ENCODE data around the gene PER2.

DNA sequence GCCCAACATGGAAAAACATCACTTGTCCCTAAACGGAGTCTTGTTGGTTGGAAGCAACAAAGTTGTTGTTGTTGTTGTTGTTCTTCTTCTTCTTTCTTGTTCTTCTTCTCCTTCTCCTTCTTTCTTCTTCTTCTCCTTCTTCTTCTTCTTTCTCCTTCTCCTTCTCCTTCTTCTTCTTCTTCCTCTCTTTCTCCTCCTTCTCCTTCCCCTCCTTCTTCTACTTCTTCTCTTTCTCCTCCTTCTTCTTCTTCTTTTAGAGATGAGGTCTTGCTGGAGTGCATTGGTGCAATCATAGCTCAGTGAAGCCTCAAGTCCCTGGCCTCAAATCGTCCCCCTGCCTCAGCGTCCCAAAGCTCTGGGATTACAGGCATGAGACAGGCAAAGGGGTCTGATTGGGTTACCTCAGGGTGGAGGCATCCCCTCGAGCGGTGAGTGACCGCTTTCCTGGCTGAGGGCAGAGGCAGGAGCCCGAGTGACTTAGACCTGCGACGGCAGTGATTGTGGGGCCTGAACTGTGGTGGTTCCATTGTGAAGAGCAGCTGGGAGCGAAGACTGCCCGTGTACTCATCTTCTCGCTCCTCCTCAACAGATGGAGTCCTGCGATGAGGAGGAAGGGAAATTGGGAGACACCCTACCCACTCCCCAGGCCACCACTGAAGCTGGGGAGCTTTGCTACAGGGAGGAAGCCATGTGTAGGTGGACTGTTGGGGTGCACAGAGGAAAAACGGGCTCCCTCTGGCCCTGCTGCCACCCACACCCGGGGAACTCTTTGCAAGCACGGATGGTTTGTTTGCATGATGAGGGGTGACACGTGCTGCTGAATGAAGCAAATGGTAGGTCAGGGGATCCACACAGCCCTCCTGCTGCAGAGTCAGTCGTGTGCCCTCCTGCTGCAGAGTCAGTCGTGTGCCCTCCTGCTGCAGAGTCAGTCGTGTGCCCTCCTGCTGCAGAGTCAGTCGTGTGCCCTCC is 7.0 kb upstream of the PER2 start:
- TF ChIP-seq, protein P1, sequence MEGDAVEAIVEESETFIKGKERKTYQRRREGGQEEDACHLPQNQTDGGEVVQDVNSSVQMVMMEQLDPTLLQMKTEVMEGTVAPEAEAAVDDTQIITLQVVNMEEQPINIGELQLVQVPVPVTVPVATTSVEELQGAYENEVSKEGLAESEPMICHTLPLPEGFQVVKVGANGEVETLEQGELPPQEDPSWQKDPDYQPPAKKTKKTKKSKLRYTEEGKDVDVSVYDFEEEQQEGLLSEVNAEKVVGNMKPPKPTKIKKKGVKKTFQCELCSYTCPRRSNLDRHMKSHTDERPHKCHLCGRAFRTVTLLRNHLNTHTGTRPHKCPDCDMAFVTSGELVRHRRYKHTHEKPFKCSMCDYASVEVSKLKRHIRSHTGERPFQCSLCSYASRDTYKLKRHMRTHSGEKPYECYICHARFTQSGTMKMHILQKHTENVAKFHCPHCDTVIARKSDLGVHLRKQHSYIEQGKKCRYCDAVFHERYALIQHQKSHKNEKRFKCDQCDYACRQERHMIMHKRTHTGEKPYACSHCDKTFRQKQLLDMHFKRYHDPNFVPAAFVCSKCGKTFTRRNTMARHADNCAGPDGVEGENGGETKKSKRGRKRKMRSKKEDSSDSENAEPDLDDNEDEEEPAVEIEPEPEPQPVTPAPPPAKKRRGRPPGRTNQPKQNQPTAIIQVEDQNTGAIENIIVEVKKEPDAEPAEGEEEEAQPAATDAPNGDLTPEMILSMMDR (IDR thresholded peaks at IDR 0.05), result no peak
- no peak for TF ChIP-seq EZH2 (IDR thresholded peaks at IDR 0.05; ENCODE audit: borderline replicate concordance, insufficient read depth, low read depth, low read length, poor library complexity, severe bottlenecking)

Data from B cell (primary cell).